ENCODE data around the gene DCLK2.

The DCLK2 gene

DNA sequence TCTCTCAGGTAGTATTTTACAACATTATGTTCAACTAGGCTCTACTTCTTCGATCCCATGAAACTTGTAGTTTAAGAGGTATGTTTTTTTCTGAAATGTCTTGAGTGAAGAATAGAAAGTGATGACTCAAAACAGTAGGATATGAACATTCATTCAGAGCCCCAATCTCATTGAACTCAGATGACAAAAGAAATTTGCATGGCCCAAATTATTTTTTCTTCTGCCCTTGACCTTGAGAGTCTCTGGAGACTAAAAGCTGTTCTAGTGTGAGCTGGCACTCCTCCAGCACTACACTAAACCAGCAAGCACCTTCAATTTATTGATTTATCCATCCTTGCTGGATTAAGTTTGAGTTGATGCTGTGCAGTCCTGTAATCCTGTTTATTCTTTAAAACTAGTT lies 4.0 kb downstream of the DCLK2 start:
- DNase-seq (ENCODE audit: low spot score) = peak; percentile 75
- in situ Hi-C loops (cut with MboI; ENCODE audit: low pct_unique_long_range_greater_than_20kb, low sequenced_read_pairs, unreplicated experiment) = no loop called here
- TF ChIP-seq, protein P1, sequence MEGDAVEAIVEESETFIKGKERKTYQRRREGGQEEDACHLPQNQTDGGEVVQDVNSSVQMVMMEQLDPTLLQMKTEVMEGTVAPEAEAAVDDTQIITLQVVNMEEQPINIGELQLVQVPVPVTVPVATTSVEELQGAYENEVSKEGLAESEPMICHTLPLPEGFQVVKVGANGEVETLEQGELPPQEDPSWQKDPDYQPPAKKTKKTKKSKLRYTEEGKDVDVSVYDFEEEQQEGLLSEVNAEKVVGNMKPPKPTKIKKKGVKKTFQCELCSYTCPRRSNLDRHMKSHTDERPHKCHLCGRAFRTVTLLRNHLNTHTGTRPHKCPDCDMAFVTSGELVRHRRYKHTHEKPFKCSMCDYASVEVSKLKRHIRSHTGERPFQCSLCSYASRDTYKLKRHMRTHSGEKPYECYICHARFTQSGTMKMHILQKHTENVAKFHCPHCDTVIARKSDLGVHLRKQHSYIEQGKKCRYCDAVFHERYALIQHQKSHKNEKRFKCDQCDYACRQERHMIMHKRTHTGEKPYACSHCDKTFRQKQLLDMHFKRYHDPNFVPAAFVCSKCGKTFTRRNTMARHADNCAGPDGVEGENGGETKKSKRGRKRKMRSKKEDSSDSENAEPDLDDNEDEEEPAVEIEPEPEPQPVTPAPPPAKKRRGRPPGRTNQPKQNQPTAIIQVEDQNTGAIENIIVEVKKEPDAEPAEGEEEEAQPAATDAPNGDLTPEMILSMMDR (IDR thresholded peaks at IDR 0.05; ENCODE audit: extremely low read depth, insufficient read depth, missing control alignments) = no peak

DNA sequence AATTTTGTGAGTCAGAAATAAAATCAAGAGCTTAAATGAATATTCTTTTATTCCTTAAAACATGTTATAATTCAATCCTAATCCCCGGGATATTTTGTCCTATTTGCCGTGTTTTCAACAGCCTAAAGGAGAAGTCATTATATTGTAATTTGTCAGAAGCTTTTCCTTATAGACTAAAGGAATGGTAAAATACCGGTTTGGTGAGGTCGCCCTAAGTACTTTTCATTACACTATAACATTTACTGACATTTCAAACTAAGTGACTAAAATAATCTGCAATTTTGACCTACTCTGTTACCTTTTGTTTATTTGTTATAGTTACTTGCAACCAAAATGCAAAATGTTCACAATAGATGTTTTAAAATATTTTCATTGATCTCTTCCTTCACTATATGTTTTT lies 8.8 kb downstream of the DCLK2 start:
- TF ChIP-seq, protein P1 (IDR thresholded peaks at IDR 0.05; ENCODE audit: extremely low read depth, insufficient read depth, missing control alignments) = no peak
- no peak for DNase-seq (ENCODE audit: low spot score)
- in situ Hi-C loops (cut with MboI; ENCODE audit: low pct_unique_long_range_greater_than_20kb, low sequenced_read_pairs, unreplicated experiment) = no loop called here

DNA sequence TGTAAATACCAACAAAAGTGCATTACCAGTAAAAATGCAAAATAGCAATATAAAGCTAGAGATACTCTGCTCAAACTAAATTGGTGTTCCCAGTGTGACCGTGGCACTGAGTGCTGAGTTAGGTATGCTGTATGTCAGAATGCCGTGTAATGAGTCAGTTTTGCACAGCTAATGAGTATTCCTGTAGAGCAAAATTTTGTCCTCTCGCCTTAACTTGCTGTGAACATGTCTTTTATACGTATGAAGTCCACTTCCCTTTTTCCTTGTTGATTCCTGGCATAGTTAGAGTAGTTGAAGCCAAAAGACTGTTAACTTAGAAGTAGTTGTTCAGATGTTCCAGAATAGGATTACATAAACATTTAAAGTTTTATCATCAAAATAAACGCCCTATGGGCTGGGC lies 11.5 kb downstream of the DCLK2 start:
- TF ChIP-seq, protein P1 (IDR thresholded peaks at IDR 0.05; ENCODE audit: extremely low read depth, insufficient read depth, missing control alignments) = no peak
- no peak for DNase-seq (ENCODE audit: low spot score)
- in situ Hi-C loops (cut with MboI; ENCODE audit: low pct_unique_long_range_greater_than_20kb, low sequenced_read_pairs, unreplicated experiment) = no loop called here

GRCh38 chr4:150090836-150091235 lies 12.6 kb downstream of the DCLK2 start:
- TF ChIP-seq, protein P1 (IDR thresholded peaks at IDR 0.05; ENCODE audit: extremely low read depth, insufficient read depth, missing control alignments) = no peak
- in situ Hi-C loops (cut with MboI; ENCODE audit: low pct_unique_long_range_greater_than_20kb, low sequenced_read_pairs, unreplicated experiment) = no loop called here
- DNase-seq (ENCODE audit: low spot score) = no peak

DNA sequence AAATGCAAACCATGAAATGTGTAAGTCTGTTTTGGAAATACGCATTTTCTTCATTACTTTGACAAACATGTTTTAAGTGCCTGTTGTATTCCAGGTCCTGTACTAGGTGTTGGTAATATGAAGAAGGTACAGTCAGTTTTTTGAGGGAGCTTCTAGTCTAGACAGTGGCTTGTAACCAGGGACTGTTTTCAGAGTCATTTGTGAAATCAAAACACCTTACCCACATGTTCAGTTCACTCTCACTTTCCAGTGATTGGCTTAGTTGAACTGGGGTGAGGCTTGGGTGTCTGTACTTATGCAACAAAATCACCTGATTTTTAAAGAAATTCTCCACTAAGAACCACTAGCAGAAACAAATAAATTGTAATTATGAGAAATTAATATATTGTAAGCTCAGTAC lies 16.4 kb downstream of the DCLK2 start:
- TF ChIP-seq, protein P1 (IDR thresholded peaks at IDR 0.05; ENCODE audit: extremely low read depth, insufficient read depth, missing control alignments) = no peak
- no peak for DNase-seq (ENCODE audit: low spot score)
- in situ Hi-C loops (cut with MboI; ENCODE audit: low pct_unique_long_range_greater_than_20kb, low sequenced_read_pairs, unreplicated experiment) = no loop called here

DNA sequence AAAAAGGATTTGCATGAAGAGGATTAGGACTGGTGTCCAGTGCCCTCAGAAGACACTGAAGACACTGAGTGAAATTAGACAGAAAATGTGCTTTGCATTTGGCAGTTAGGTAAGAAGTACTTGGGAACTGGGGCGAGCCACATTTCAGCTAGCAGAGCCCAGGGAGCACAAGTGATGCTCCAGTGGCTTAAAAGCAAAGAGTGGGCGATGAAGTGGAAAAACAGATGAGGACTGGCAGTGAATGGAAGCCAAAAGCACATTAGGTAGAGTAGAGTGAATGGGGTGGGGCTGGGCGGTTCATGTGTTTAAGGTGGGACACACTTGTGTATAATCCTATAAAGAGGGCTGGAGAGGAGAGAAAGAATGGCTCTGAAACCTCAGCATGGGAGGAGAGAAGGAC lies 18.4 kb downstream of the DCLK2 start:
- TF ChIP-seq, protein P1 (IDR thresholded peaks at IDR 0.05; ENCODE audit: extremely low read depth, insufficient read depth, missing control alignments) = no peak
- in situ Hi-C loops (cut with MboI; ENCODE audit: low pct_unique_long_range_greater_than_20kb, low sequenced_read_pairs, unreplicated experiment) = no loop called here
- DNase-seq (ENCODE audit: low spot score) = no peak

- in situ Hi-C loops (cut with MboI; ENCODE audit: low pct_unique_long_range_greater_than_20kb, low sequenced_read_pairs, unreplicated experiment) = no loop called here
- TF ChIP-seq, protein P1 (IDR thresholded peaks at IDR 0.05; ENCODE audit: extremely low read depth, insufficient read depth, missing control alignments) = no peak
- DNase-seq (ENCODE audit: low spot score) = no peak
Observed at GRCh38 chr4:150098214-150098613, 20.0 kb downstream of the DCLK2 start.

All from GM13977 (cell line).